HG03196 (cell line): ENCODE measurements around the gene MARCHF9.

Source experiments
- ATAC-seq: cut with Tn5 transposase; IDR thresholded peaks from one replicate; pipeline ENCODE4 v1.9.1; 2021; ENCODE audit not compliant: unreplicated experiment

MARCHF9 gene

DNA sequence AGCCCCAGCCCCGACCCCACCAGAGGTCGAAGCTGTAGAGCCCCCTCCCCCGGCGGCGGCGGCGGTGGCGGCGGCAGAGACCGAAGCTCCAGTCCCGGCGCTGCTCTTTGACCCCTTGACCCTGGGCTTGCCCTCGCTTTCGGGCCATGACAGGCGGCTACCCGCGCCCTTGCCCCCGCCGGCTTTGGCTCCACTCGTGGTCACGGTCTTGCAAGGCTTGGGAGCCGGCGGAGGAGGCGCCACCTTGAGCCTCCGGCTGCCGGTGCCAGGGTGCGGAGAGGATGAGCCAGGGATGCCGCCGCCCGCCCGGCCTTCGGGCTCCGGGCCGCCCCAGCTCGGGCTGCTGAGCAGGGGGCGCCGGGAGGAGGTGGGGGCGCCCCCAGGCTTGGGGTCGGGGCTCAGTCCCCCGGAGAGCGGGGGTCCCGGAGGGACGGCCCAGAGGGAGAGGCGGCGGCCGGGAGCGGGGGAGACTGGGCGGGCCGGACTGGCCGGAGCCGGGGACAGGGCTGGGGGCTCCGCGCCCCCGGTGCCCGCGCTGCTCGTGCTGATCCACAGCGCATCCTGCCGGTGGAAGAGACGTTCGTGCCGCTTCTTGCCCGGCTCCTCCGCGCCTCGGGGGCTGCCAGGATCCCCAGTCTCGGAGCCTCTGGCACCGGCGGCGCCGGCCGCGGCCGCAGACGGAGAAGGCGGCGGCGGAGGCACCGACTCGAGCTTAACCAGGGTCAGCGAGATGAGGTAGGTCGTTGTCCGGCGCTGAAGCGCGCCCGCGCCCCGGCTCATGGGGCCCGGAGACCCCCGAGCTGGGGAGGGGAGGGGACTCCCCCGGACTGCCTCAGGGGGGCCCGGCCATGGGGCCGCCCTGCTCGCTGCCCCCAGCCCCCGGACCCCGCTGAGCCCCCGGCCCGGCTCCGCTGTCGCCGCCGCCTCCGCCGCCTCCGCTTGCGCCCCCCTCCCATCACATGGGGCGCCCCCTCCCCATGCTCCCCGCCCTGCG, 17.1 kb upstream of the MARCHF9 start:
- ATAC-seq, result no peak

DNA sequence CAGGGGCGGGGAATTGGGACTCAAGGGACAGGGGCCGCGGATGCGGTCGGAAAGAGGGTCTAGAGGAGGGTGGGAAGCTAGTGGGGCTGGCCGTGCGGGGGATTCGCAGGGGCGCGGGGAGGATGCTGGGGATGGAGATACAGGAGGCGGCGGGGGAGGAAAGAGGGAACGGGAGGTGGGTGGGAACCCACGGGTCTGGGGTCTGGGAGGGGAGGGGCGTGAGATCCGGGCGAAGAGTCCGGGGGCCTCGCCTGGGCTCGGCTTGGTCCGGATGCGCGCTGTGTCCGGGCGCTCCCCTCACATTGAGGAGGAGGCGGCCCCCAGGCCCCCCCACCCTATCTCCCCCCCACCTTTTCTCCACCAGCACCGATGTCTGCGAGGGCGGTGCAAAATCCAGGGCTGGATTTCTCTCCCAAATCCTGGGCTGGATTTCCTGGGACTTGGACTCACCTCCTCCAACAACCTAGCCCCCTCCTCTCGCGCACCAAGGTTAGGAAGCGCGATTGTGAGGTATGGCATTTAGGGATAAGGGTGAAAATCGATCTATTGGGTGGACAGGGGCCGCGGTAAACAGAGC, 16.2 kb upstream of the MARCHF9 start, which contains the start of gene AGAP2:
Gene AGAP2 (minus strand): TSS at position 82 of the 577 bp plus-strand sequence. CDS start 496 bp downstream, outside the sequence.
- ATAC-seq, result no peak

DNA sequence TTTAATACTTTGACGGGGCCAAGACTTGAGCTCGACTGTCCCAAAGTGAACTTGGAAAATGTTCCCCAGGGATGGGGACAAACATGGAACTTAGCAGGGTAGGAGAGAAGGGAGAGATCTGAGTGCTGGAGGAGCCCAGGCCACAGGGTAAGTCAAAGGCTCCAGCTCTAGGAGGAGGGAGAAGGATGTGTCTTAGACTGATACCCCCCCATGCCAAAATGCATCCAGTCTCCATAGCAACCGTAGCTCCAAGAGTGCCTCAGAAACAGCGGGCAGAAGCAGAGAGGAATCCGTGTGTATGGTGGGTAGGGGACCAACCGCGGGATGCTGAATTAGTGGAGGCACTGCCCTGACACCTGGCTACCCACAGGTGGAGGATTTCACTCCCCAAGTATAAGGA, 15.5 kb upstream of the MARCHF9 start:
- ATAC-seq, result no peak

DNA sequence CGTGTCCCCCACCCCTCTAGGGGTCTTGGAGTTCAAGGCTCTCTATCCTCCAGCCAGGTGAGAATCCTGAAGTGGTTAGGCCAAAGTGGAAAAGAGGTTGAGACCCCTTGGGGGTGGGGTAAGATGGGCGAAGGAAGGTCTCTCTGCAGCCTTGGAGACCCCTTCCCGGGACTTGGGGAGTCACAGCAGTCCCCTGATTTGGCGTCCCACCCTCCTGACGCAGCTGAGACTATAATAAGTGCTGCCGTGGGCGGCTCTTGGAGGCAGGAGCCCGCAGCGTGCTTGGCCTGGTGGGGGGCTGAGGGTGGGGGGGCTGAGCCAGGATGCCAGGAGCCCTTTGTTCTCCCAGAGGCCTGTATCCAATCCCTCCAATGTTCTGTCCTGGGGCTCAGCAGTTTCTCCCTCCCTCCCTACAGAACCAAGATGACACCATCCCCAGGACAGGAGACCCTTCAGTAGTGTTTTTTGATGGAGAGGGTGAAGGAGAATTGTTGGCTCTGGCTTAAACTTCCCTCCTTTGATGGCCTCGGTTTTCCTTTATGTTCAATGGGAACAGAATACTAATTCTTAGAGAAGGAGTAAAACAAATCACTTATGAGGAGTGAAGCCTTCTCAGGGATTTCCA, 14.9 kb upstream of the MARCHF9 start:
- no peak for ATAC-seq

DNA sequence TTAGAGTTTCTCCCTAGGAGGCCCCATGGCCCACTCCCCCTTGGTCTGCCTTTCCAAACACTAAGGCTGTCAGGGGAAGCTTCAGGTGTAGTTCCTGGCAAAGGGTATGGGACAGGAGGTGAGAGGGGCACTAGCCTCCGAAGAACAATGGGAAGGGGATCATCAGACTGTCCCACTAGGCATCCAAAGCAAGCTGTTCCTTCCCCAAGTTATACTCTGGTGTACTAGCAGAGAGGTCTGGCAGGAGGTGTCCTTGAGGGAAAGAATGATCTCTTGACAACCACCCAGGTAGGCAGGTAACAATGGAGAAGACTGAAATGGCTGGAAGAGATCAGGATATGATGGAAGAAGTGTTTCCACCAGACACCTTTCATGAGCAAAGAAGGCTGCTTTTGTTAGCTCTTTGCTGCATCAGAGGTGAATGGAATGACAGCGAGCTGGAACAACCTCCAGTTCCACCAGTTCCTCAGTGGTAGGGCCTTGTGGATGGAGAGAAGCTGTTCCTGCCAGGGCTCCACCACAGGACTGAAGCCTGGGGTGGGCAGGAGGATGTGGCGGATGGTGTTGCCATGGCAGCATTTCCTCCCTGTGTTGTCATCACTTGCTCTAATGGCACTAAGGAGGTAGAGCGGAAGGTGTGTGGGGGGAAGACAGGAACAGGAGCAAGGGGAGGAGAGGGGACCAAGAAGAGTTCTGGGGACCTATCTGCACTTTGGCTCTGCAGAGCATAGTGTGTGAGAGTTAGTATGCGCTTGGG, 14.1 kb upstream of the MARCHF9 start:
- peak; percentile 51 for ATAC-seq

DNA sequence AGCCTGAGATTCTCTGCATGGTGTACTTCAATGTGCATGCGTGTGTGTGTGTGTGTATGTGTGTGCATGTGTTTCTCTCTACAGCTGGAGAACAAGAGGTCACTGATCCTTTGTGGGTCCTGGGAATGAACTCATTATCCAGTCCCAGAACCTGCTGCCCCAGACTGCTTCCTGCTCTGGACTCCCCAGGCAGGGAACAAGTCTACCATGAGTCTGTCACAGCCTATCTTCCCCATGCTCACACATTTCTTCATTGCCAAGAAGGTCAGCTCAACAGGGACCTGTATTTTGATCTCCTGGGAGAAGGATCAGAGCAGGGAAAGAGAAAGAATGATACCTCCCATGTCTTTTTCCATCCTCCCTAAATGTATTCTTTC, 13.5 kb upstream of the MARCHF9 start:
- ATAC-seq, result no peak

DNA sequence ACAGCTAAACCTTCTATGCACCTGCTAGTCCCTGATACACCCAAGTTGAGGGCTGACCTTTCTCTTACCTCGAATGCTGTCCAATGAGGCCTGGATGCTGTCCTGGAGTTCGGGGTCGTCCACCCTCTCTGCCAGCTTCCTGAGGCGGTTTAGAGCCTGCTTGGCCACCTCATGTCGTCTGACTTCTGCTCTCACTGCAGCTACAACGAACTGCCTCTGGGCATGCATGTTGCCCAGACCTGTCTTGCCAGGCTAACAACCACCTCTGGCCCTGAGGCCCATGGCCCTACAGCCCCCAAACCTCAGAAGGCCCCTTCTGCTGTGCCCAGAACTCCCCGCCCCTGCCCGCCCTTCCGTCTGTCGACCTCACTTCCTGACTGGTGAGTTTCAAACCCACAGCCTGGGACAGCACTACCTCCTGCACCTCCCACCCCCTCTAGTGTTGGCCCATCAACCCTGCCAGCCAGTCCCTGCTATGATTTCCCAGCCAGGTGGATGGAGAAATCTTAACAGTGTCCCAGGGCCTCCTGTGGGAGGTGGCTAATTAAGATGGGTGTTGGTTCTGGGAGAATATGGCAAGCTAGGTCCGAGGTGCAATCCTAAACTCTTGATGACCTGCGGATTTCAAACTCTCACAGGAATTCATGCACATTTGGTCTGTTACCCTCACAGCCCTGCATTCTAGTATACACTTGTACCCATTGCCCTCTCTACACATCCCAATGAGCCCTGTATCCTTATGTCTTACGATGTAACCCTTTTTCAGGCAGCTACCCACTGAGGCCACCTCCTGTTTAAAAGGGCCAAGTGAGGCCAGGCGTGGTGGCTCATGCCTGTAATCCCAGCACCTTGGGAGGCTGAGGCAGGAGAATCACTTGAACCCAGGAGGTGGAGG, 12.8 kb upstream of the MARCHF9 start:
- peak; percentile 53 for ATAC-seq

DNA sequence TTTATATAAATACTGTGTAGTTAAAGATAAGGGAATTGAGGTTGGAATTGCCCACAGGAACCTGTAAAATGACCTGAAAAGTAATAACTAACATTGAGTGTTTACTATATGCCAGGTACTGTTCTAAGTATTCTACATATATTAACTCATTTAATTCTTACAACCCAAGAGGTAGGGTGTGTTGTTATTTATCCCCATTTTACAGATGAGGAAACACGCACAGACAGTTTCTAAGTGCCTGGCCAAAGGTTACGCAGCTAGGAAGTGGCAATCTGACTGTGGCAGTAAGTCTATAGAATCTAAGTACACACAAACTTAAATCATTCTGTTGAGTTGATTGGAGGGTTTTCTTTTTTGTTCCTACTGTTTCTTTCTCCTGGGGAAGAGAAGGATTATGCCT, 11.1 kb upstream of the MARCHF9 start:
- no peak for ATAC-seq

DNA sequence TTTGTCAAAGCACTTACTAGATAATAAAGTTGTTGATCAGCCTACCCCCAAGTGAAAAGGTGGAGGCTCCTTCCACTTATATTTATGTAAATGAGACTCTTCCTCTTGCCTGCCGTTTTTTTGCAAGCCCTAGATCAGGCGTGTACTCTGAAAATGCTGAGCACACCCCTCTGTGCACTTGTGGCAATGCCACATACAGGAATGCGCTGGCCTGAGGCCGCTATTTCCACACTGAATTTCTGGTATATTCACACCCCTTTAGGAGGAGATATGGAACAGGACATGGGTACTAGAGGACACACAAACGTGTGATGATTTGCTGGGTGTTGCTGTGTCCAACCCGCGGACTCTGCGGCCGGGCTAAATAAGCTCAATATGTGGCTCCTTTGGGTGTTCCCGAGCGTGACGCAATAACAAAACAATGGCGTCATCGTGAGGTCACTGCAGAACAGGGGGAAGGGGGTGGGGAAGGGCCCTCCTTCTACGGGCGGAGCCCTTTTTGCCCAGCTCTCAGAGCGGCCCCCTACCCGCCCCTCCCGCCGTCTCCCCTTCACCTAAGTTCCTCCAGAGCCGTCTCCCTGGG, 10.6 kb upstream of the MARCHF9 start:
- ATAC-seq, result peak; percentile 22

DNA sequence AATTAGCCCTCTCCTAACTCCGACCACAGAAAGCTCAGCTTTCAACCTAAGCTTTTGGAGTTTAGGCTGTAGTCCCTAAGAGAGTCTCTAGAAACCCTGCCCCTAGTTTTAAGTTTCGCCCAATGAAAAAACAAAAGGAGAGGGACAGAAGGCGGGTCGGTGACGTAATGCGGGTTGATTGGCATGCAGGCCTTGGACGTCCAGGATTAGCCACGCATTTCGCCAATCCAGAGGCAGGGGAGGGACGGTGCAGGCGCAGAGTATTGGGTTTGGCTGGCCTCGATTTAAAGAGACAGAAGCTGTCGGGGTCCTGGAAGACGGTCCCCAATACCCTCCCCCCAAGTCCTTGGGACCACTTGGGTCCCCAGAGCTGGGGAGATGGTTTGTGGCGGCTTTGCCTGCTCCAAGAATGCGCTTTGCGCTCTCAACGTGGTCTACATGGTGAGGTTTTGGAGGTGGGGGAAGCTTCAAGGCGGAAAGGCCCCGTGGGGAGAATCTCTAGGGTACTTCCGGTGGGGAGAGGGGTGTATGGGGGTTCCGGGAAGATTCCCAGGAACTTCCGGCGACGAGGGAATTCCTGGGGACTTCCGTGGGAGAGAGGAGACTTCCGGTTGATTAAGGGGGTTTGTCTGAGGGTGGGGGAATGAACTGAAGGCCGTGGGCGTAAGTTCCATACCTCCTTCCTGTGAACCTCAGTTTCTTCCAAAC, 10.0 kb upstream of the MARCHF9 start, which contains the start of gene TSPAN31:
Gene TSPAN31 (plus strand): TSS at position 263 of the 708 bp plus-strand sequence. CDS start 116 bp downstream, at position 379.
- ATAC-seq, result peak; percentile 68

DNA sequence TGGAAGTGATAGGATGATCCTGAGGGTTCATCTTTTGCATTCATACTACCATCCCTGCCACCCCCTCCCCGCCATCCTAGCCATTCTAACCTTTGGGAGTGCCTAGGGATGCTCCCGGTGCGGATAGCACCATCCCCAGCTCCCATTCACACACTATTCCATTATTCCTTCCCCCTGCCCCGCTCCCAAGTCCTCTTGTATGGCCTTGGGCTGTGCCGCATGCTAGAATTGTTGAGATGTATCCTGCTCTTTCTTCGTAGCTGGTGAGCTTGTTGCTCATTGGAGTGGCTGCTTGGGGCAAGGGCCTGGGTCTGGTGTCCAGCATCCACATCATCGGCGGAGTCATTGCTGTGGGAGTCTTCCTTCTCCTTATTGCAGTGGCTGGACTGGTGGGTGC, 9.4 kb upstream of the MARCHF9 start:
- no peak for ATAC-seq

DNA sequence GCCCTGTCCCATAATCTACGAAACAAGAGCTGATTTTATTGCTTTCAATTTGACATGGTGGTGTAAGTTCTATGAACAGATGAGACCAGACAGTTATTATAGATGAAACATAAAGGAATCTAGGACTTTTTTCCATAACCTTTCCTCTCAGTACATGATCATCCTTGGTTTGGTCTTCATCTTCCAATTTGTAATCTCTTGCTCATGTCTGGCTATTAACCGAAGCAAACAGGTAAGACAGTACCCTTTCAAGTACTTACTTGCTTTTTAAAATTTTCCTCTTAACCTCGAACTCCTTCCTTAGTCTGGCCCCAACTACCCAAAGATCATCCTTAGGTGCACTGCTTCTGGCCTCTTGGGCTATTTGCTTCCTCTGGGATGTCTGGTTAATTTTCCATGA, 8.9 kb upstream of the MARCHF9 start:
- ATAC-seq, result no peak

DNA sequence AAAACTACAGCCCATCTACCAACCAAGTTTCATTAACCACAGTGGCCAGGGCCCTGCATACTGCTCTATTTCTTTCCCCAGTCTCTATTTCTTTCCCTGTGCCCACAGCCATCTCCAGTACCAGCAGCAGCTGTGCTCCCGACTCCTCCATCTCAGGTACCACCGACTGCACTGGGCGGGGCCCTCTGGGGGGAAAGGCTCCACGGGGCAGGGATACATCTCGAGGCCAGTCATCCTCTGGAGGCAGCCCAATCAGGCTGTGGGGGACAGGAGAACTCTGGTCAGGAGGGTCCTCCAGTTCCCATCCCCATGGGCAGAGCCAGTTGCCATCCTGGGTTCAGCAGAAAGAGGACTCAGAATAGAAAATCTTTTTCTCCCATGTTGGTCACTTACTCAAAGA, 5.8 kb upstream of the MARCHF9 start:
- no peak for ATAC-seq

DNA sequence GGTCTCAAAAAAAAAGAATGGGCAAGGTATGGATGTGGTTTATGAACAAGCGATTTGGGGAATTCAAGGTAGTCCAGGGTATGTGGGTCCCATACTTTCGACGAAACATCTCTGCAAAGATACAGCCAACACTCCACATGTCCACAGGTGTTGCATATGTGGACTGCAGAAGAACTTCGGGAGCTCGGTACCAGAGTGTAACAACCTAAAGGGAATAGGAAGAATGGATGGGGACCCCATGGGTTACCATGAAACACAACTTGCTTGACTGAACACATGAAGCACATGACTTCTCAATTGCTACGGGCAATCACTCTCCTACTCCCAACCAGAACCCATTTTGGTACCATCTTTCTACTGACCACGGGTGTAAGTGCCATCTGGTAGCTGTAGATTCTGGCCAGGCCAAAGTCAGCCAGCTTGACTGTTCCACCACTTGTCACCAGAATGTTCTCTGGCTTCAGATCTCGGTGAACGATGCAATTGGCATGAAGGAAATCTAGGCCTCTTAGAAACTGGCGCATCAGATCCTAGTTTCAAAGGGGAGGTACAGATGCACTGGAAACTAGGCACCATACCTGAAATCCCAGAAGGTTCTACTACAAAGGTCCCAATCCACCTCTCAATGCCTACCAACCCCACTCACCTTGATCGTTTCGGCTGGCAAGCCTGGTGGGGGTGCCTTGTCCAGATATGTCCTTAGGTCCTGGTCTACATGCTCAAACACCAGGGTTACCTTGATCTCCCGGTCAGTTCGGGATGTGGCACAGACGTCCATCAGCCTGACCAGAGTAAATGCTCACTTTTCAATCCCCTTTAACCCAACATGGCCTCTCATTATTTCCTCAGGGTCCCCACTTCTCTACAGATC, 4.1 kb upstream of the MARCHF9 start:
- ATAC-seq, result no peak

DNA sequence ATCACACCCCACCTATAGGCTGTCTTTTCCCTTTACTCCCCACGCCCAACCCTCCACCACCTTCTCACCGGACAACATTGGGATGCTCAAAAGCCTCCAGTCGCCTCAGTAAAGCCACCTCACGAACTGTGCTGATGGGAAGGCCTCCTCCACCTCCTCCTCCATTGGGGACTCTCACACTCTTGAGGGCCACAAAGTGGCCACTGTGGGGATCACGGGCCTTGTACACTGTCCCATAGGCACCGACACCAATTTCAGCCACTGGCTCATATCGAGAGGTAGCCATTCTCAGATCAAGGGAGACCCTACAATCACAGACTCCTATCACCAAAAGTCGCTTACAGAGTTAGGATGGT, 3.5 kb upstream of the MARCHF9 start:
- ATAC-seq, result no peak

DNA sequence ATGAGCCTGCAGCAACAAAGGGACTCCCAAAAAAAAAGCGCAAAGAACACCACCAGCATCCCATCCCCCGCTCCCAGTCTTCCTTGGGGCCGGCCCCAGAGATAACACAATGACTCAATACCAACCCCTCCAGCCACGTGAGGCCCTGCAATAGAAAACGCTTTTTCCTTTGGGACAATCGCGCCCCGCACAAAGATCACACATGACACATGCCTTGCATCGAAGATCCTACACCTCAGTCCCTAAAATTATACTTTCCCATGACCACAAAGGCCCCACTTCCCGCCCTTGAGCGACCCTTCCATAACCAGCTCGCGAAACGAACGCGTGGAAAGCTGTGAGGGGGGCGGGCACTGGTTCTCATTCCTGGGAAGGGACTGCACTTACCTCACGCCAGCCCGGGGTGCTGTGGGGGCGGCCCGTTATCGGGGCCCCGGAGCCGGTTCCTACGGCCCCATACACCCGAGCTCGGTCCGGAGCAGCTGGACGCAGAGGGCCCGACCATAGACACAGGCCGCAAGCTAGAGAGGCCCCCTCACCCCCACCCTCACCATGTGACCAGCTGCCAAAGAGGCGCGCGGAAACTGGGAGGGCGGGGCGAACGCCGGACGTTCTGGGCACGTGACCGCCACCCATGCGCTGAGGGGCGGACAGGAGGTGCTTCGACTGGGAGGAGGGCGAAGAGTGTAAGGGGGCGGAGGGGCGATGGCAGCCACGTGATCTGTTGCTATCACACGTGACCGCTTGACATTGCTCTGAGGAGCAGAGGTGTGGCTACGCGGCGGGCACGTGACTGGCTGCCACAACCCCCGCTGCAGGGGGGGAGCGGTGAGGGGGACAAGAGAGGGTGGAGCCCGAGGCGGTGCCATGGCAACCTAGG, 2.9 kb upstream of the MARCHF9 start, which contains the start of gene CDK4:
Gene CDK4 (minus strand): TSS at position 523 of the 880 bp plus-strand sequence. CDS start 593 bp downstream, outside the sequence.
- peak; percentile 71 for ATAC-seq

DNA sequence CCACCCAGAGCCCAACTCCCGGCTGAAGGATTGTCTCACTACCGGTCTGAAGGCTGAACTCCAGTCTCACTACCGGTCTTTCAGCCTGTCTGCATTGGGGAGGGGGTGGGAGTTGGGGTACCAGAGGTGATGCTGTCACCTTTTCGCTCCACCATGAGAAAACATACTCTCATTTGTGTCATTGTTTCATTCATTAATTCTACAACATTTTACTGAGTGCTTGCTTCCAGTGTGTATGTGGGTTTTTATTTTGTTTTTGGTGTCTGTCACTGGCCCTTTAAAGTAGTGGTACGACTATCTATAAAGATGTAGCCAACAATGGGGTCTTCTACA, 2.3 kb upstream of the MARCHF9 start:
- no peak for ATAC-seq
